HCT116 (cell line): ENCODE data around the gene PKN2. TPM values are rescaled to one million over a fixed set of nuclear protein-coding genes. Genes with fewer than 3 reads are reported as not detected.

Source experiments
- ATAC-seq: fragments of 200-7000 bp; cut with Tn5 transposase; 2 replicates; pipeline ENCODE4 v1.9.1; 2020; ENCODE audit warnings: mild to moderate bottlenecking, moderate library complexity
- BruUV-seq: library from RNA; stranded (reverse); fragments of 400-500 nt; replicated peaks from 2 replicates; lab custom pipeline; 2021; lab: Mats Ljungman, UMichigan
- CTCF ChIA-PET: fragments of 300-600 bp; sonication (Branson Sonifier 250); formaldehyde crosslinking; loops from one replicate; lab custom pipeline; 2021; ENCODE audit warnings: antibody characterized with exemption; lab: Charles Lee
- POLR2A ChIA-PET: fragments of 300-600, 350-600 bp; sonication (Branson Sonifier 250); formaldehyde crosslinking; loops from one replicate; lab custom pipeline; 2021; ENCODE audit warnings: antibody characterized with exemption; lab: Charles Lee
- RAD21 ChIA-PET, 2 experiments: fragments of 300-600 bp; sonication (Branson Sonifier 250); formaldehyde crosslinking; loops; one replicate each; lab custom pipeline; 2023; ENCODE audit warnings: low total read pairs in 2 of 2; ENCODE audit not compliant: uncharacterized antibody in 2 of 2, unreplicated experiment in 2 of 2, low non-redundant PET in 1 of 2; lab: Charles Lee
- DNase-seq: peaks from one replicate; pipeline ENCODE4 v3.0.0-alpha.2; 2010; ENCODE audit warnings: low read depth, low spot score
- H2AFZ ChIP-seq: fragments of 200-600 bp; shearing (Covaris generic), sonication (generic); 2 replicates; pipeline ENCODE4 v1.6.1; 2017; ENCODE audit warnings: low read depth, mixed run types, mixed read lengths, antibody characterized with exemption, low read length; ENCODE audit not compliant: poor library complexity, severe bottlenecking
- H3K27ac ChIP-seq: 2 replicates; pipeline ENCODE4 v1.5.1; 2012; ENCODE audit warnings: low read depth, low read length
- H3K27me3 ChIP-seq: fragments of 200-600 bp; sonication (generic); 2 replicates; pipeline ENCODE4 v1.6.1; 2016; ENCODE audit warnings: mixed run types, low read length, mixed read lengths; ENCODE audit not compliant: insufficient read depth
- H3K36me3 ChIP-seq, 2 experiments: fragments of 200-500 bp in 1 of 2; fragments of 200-600 bp in 1 of 2; sonication (Bioruptor generic) in 1 of 2; sonication (generic) in 1 of 2; 2 replicates each; pipeline versions ENCODE4 v1.5.1 to v1.6.1; 2014 to 2016; ENCODE audit warnings: low read length in 2 of 2, inconsistent platforms in 1 of 2, mixed read lengths in 1 of 2, mixed run types in 1 of 2; ENCODE audit not compliant: insufficient read depth in 2 of 2, control insufficient read depth in 1 of 2
- H3K4me1 ChIP-seq, 2 experiments: fragments of 200-600 bp in 1 of 2; sonication (generic) in 1 of 2; 2 replicates each; pipeline versions ENCODE4 v1.5.1 to v1.6.1; 2012 to 2017; ENCODE audit warnings: low read length in 2 of 2, inconsistent platforms in 1 of 2, mild to moderate bottlenecking in 1 of 2, mixed read lengths in 1 of 2, mixed run types in 1 of 2, moderate library complexity in 1 of 2; ENCODE audit not compliant: insufficient read depth in 2 of 2, control insufficient read depth in 1 of 2
- H3K4me2 ChIP-seq: fragments of 200-600 bp; sonication (generic); 2 replicates; pipeline ENCODE4 v1.6.1; 2017; ENCODE audit warnings: mixed run types, low read length, mixed read lengths
- H3K4me3 ChIP-seq, 2 experiments: fragments of 200-600 bp in 1 of 2; sonication (generic) in 1 of 2; replicated peaks in 1 of 2; 2 replicates each; pipeline ENCODE4 v1.5.1; 2011 to 2016; ENCODE audit warnings: low read length in 2 of 2, control low read depth in 1 of 2, low read depth in 1 of 2, mild to moderate bottlenecking in 1 of 2, mixed read lengths in 1 of 2, mixed run types in 1 of 2
- H3K79me2 ChIP-seq: fragments of 200-600 bp; sonication (generic); 2 replicates; pipeline ENCODE4 v1.6.1; 2017; ENCODE audit warnings: mild to moderate bottlenecking, mixed run types, low read length, moderate library complexity, mixed read lengths; ENCODE audit not compliant: insufficient read depth
- H3K9ac ChIP-seq: fragments of 200-600 bp; sonication (generic); 2 replicates; pipeline ENCODE4 v1.6.1; 2016; ENCODE audit warnings: low read length, mixed read lengths
- H3K9me2 ChIP-seq: fragments of 200-600 bp; sonication (generic), shearing (Covaris generic); 2 replicates; pipeline ENCODE4 v1.6.1; 2017; ENCODE audit warnings: mixed run types, mild to moderate bottlenecking, moderate library complexity; ENCODE audit not compliant: insufficient read depth
- H3K9me3 ChIP-seq, 2 experiments: fragments of 200-500 bp in 1 of 2; fragments of 200-600 bp in 1 of 2; sonication (Bioruptor generic) in 1 of 2; sonication (generic) in 1 of 2; 2 replicates each; pipeline ENCODE4 v1.6.1; 2014 to 2017; ENCODE audit warnings: low read length in 2 of 2, mixed read lengths in 2 of 2, inconsistent platforms in 1 of 2, low read depth in 1 of 2, mild to moderate bottlenecking in 1 of 2, mixed run types in 1 of 2, moderate library complexity in 1 of 2; ENCODE audit not compliant: control insufficient read depth in 1 of 2, insufficient read depth in 1 of 2
- H4K20me1 ChIP-seq: fragments of 200-600 bp; sonication (generic), shearing (Covaris generic); 2 replicates; pipeline ENCODE4 v1.6.1; 2017; ENCODE audit warnings: mixed run types, mild to moderate bottlenecking, moderate library complexity; ENCODE audit not compliant: insufficient read depth
- ELF1 ChIP-seq: IDR thresholded peaks from 2 replicates; pipeline ENCODE4 v1.6.1; 2012; ENCODE audit warnings: low read depth, borderline replicate concordance
- EZH2phosphoT487 ChIP-seq: fragments of 200-600 bp; IDR thresholded peaks from 2 replicates; pipeline ENCODE4 v1.6.1; 2018; ENCODE audit warnings: antibody characterized with exemption, borderline replicate concordance
- POLR2A ChIP-seq: IDR thresholded peaks from 2 replicates; pipeline ENCODE4 v1.7.0; 2011; ENCODE audit warnings: borderline replicate concordance; ENCODE audit not compliant: insufficient read depth, insufficient read length; ENCODE audit errors: extremely low read depth
- POLR2AphosphoS5 ChIP-seq: IDR thresholded peaks from 2 replicates; pipeline ENCODE4 v1.6.1; 2011; ENCODE audit warnings: mild to moderate bottlenecking, low read depth, low read length, moderate library complexity
- SIN3A ChIP-seq: IDR thresholded peaks from 2 replicates; pipeline ENCODE4 v1.6.1; 2012; ENCODE audit warnings: low read depth
- YY1 ChIP-seq: IDR thresholded peaks from 2 replicates; pipeline ENCODE4 v1.6.1; 2011; ENCODE audit warnings: low read length, low read depth, moderate library complexity, mild to moderate bottlenecking; ENCODE audit not compliant: insufficient replicate concordance; ENCODE audit errors: extremely low read depth
- intact Hi-C: fragments of 100-400 bp; cut with micrococcal nuclease; formaldehyde crosslinking; loops from 2 replicates; pipeline ENCODE4 v1.10.0; 2022
- total RNA-seq: library from RNA; stranded (reverse); gene quantifications from one replicate; pipeline ENCODE4 v1.2.1, GENCODE V29; 2021; ENCODE audit not compliant: unreplicated experiment
- TF ChIP-seq, protein P1 (sequence below): IDR thresholded peaks from 2 replicates; pipeline ENCODE4 v1.6.1; 2012; ENCODE audit warnings: low read depth
- TF ChIP-seq, protein P2 (sequence below): IDR thresholded peaks from 2 replicates; pipeline ENCODE4 v1.6.1; 2011; ENCODE audit warnings: mild to moderate bottlenecking, low read length, moderate library complexity; ENCODE audit not compliant: insufficient replicate concordance; ENCODE audit errors: extremely low read depth
- TF ChIP-seq, protein P3 (sequence below): IDR thresholded peaks from 2 replicates; pipeline ENCODE4 v1.6.1; 2012
- TF ChIP-seq, protein P4 (sequence below): IDR thresholded peaks from 2 replicates; pipeline ENCODE4 v1.6.1; 2012

The PKN2 gene
- total RNA-seq, 1 experiment from 2014 or later = 44.3 TPM

DNA sequence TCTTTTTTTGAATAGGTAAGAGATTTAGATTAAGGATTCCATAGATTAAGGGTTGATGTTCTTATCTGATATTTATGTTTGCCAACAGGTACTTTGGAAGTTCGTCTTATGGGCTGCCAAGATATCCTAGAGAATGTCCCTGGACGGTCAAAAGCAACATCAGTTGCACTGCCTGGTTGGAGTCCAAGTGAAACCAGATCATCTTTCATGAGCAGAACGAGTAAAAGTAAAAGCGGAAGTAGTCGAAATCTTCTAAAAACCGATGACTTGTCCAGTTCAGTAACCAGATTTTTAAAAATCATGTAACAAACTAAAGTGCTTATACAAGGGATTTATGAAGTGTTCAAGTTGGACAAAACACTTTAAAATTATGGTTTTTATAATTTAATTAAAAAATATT, 100.5 kb downstream of the PKN2 start:
- Histone ChIP-seq H3K9me3 (no peaks in the 10 kb centered on the region), H3K27me3 (no peaks in the 10 kb centered on the region), H2AFZ (no peak overlapping the region), H3K4me3 (no peak overlapping the region), H3K27ac (no peak overlapping the region), H3K36me3 (peaks cover 0 to 2% of the 10 kb centered on the region in 2 experiments; a peak in 2 of 4 replicates), H3K79me2 (no peaks in the 10 kb centered on the region), H4K20me1 (no peaks in the 10 kb centered on the region), H3K9ac (no peak overlapping the region), H3K9me2 (no peaks in the 10 kb centered on the region), H3K4me1 (no peaks in the 10 kb centered on the region), H3K4me2 (no peak overlapping the region)
- ATAC-seq (no peak), DNase-seq (no peak)
- POLR2A ChIA-PET = no interaction called here
- CTCF ChIA-PET = no interaction called here
- TF ChIP-seq POLR2AphosphoS5 (no peak), ELF1 (no peak), EZH2phosphoT487 (no peak), YY1 (no peak), SIN3A (no peak), POLR2A (no peak)
- TF ChIP-seq, protein P1, sequence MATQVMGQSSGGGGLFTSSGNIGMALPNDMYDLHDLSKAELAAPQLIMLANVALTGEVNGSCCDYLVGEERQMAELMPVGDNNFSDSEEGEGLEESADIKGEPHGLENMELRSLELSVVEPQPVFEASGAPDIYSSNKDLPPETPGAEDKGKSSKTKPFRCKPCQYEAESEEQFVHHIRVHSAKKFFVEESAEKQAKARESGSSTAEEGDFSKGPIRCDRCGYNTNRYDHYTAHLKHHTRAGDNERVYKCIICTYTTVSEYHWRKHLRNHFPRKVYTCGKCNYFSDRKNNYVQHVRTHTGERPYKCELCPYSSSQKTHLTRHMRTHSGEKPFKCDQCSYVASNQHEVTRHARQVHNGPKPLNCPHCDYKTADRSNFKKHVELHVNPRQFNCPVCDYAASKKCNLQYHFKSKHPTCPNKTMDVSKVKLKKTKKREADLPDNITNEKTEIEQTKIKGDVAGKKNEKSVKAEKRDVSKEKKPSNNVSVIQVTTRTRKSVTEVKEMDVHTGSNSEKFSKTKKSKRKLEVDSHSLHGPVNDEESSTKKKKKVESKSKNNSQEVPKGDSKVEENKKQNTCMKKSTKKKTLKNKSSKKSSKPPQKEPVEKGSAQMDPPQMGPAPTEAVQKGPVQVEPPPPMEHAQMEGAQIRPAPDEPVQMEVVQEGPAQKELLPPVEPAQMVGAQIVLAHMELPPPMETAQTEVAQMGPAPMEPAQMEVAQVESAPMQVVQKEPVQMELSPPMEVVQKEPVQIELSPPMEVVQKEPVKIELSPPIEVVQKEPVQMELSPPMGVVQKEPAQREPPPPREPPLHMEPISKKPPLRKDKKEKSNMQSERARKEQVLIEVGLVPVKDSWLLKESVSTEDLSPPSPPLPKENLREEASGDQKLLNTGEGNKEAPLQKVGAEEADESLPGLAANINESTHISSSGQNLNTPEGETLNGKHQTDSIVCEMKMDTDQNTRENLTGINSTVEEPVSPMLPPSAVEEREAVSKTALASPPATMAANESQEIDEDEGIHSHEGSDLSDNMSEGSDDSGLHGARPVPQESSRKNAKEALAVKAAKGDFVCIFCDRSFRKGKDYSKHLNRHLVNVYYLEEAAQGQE = no peak
- TF ChIP-seq, protein P2, sequence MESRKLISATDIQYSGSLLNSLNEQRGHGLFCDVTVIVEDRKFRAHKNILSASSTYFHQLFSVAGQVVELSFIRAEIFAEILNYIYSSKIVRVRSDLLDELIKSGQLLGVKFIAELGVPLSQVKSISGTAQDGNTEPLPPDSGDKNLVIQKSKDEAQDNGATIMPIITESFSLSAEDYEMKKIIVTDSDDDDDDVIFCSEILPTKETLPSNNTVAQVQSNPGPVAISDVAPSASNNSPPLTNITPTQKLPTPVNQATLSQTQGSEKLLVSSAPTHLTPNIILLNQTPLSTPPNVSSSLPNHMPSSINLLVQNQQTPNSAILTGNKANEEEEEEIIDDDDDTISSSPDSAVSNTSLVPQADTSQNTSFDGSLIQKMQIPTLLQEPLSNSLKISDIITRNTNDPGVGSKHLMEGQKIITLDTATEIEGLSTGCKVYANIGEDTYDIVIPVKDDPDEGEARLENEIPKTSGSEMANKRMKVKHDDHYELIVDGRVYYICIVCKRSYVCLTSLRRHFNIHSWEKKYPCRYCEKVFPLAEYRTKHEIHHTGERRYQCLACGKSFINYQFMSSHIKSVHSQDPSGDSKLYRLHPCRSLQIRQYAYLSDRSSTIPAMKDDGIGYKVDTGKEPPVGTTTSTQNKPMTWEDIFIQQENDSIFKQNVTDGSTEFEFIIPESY = no peak
- TF ChIP-seq, protein P3, sequence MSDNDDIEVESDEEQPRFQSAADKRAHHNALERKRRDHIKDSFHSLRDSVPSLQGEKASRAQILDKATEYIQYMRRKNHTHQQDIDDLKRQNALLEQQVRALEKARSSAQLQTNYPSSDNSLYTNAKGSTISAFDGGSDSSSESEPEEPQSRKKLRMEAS = no peak
- TF ChIP-seq, protein P4, sequence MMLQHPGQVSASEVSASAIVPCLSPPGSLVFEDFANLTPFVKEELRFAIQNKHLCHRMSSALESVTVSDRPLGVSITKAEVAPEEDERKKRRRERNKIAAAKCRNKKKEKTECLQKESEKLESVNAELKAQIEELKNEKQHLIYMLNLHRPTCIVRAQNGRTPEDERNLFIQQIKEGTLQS = no peak
- no TSS peak for BruUV-seq
- intact Hi-C loops = no loop called here
- RAD21 ChIA-PET = no interaction called here
